ENCODE results near the gene FTO.
A peak's percentile ranks its signal among the peaks of the same experiment; 100 is the strongest.
"Not testable (repeated sequence)": the region's sequence is repeated elsewhere in the genome, so short reads cannot be mapped to it uniquely, and the experiment has no call there.

The FTO gene

DNA sequence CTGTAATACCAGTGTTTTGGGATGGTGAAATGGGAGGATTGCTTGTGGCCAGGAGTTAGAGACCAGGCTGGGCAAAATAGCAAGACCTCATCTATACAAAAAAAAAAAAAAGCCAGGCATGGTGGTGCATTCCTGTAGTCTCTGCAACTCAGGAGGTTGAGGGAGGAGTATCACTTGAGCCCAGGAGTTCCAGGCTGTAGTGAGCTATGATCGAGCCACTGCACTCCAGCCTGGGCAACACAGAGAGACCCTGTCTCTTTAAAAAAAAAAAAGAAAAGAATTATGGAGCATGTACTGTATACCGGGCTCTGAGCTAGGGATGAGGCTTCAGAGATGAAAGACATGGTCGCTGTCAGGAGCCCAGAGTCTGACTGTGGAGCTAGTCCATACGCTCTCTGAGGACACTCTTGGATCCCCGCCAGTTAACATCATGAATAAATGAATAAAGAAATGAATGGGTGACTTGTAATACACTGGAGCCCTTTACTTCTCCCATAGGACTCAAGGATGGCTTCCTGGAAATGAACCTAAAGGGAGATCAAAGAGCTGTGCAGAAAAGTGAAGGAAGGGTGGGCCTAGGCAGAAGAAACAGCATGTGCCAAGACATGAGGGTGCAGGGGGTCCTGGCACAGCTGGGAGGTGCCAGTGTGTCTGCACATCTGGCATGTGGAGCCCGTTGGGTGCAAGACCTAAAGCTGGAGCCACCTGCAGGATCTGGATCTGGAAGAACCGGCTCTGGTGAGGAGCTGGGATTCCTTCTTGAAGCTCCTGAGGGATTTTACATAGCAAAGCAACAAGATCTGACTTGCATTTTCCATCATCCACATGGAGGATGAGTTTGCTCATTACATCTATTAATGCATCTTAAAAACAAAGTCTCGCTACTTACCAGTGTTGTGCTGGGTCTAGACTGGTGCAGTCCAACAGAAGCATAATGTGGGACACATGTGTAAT, 462.2 kb downstream of the FTO start:
- DNase-seq = no peak

- DNase-seq = no peak
These were observed 465.2 kb downstream of the FTO start for GRCh38 chr16:54169112-54169511.

GRCh38 chr16:54171626-54172537, 467.9 kb downstream of the FTO start:
- no peak for DNase-seq

DNA sequence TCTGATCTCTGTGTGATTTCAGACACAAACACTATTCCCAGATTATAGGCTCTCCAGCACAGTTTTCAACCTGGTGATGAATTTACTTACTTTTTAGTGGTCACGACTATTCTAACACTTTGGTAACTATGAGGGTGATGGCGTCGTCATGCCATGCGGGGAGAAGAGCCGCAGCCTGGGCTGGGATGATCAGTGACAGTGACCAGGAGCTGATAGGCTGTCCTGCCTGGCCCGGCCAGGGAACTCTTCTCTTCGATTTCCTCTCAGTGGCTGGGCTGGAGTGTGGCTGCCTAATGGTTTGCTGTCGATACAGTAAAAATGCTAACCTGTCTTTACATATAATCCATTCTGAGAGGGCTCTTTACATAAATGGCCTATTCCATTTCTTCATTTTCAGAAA, 469.5 kb downstream of the FTO start:
- no peak for DNase-seq

DNA sequence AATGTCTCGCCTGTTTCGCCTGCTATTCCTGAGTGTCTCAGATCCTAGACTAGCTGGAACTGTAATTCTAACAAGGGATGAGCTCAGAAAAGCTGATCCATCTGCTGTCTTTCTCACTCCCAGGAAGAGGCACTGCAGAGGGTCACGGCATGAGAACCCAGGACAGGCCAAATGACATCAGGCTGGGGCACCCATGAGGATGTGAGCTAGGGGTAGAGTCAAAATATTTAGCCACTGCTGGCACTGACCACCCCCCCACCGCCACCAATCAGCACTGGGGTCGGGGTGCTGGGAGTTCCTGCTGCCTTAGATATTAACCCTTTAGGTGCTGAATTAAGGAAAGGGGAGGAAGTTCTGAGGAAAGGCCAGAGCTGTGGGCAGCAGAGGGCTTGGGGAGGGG, 470.2 kb downstream of the FTO start:
- DNase-seq = peak in 1 of 2 experiments; percentile 36

GRCh38 chr16:54174750-54175149, 470.8 kb downstream of the FTO start:
- DNase-seq = no peak

GRCh38 chr16:54175169-54175551, 471.2 kb downstream of the FTO start:
- no peak for DNase-seq

DNA sequence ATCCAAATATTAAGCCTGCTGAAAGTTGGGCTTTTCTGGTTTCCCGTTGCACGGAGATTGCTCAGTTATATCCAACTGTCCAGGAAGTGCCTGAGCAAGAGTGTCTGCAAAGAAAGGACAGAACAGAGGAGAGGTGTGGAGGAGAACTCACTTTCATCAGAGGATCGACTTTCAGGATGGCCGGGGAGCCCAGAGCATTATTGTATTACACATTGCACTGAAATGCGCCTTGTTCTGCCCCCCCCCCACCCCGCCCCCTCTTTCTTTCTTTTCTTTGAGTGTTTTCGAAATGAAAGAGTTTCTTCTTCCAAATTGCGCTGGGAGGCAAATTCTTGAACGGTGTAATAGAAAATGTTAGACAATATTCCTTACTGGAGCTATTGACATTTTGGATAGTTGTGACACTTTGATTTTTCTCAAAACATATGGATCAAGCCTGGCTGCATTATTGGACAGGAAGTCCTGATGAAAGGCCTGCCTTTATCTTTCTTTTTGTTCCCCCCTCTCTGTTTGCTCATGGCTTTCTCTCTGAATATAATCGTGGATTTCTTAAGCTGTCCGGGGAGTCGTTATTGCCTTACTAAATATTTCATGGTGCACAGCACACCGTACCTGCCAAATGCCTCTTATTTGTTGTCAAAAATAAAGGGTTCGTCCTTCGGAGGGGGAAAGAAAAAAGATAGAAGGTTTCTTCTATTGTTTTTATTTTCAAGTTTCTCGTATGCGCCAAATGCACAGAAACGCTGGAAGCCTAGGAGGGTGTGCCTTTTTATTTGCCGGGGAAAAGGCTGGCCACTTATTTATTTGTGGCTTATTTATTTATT, 471.8 kb downstream of the FTO start:
- DNase-seq = no peak

DNA sequence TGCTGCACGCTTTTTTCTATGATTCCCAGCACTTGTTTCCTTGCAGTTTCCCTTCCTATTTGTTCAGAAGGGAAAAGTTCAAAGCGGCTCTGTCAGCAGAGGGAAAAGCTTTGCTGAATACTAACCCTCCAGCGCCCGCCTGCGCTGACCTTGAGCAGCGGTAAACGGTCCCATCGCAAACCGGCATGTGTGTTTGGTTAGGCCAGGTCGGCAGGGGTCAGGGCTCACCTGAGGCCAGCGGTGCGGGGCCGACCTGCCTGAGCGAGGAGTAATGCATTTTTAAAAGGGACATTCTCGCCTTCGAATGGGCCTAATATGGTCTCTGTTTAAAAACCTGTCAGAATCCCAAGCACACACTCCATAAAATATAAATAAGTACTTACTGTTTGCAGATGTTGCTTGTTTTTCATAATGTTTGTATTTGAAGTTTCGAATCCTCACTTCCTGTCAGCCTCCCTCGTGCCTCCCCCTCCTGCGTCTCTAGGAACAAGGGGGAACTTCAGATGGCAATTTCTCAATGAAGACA, 472.5 kb downstream of the FTO start:
- no peak for DNase-seq

DNA sequence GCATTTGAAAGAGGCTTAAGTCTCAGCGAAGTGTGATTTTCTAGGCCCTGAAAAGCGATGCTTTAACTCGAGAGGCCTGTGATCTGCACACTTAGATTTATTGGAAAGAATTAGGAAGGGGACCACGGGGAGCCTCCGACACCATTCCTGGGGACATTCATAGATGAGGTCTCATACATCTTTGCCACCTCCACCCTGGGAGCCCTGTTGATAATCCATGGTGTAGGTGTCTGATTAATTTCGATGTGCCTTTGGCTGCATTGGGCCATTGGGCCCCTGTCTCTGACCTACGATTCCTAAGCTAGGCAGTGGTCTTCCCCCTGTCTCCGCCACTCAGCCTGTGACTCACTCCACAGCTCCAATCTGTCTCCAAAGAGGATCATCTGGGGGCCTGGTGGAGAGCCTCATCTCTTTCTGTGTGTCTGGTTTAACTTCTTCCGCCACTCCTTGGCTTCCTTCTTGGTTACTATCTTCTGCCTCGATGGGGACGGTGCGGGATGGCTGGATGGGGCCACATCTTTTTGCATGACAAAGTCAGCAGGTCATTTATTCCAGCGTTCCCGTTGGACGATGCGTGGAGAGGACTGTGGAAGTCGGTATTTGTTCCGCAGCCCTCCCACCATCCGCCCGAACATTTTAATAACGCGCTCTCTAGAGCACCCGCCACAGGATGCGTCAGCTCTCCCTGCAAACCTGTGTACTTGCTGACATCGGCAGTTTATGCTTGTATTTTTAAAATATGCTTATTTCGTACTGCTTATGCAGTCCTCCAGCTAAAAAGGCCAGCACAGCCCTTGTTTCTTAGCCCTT, 473.3 kb downstream of the FTO start:
- DNase-seq = no peak

DNA sequence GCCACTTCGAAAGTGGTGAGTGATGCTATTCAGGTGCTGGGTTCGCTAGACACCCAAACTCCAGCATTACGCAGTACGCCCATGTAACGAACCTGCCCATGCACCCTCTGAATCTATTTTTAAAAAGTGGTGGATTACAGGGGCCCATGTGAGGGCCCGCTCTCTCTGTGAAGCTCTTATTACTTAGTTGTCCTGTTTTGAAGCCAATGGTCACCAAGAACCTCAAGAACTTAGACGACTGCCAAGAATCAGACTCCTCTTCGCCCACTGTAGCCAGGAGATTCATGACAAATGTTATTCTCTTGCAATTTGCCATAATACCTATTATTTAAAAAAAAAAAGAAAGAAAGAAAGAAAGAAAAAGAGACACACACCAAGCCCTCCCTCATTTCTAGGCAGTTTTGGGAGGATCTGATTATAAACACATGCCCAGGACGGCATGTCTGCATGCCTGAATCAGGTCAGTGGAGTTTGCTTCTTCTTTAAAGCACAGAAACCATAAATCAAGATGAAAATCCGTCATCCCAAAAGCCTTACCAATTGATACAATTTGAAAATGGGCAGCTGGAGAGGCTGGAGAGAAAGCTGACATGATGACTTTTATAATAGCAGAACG, 474.0 kb downstream of the FTO start:
- no peak for DNase-seq

- DNase-seq = no peak
These were observed 474.6 kb downstream of the FTO start for GRCh38 chr16:54178478-54178976.

GRCh38 chr16:54180421-54181359, 476.7 kb downstream of the FTO start:
- DNase-seq = no peak

GRCh38 chr16:54181683-54182329, 477.9 kb downstream of the FTO start:
- not testable (repeated sequence) for DNase-seq

GRCh38 chr16:54185045-54185444, 481.1 kb downstream of the FTO start:
- no peak for DNase-seq

DNA sequence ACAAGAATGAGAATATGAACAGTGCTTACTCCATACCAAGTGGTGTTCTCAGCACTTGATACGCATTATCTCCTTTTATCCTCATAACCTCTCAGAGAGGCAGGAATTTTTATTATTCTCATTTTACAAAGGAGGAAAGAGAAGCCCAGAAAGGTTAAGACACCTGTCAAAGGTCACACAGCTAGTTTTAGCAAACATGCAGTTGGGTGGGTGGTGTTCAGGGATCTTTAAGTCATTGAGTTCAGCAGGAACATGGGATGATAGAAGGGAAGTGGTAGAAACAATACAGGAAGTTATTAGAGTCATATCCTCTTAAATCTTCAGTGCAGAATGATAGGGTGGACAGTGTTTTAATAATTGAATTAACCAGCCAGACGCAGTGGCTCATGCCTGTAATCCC, 487.2 kb downstream of the FTO start:
- no peak for DNase-seq

GRCh38 chr16:54191592-54191991, 487.6 kb downstream of the FTO start:
- no peak for DNase-seq

DNA sequence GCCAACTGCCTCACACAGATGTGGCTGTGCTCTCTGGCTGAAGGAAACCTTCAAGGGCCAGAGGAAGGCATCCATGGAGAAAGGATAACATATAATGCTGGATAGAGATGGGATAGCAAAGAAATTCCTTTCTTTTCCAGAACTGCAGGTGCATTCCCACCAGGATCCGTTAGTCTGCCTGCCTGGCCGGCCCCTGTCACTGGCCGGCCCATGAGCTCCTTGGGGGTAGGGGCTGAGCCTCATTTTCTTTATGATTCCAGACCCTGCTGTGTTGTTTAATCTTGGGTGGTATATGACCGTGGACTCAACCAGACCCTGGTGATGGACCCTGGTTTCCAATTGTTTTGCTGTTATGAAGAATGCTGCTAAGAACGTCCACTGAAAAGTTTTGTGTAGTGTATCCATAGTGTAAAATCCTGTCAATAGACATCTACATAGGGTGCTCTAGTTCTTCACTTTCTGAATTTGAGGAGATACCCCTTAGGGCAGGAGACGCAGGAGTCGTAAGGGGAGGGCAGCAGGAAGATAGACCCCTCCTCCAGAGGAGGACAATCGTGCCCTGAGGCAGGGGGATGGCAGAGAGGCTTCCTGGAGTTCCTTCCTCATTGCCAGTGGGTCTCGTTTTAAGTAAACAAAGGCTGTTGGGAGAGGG, 489.2 kb downstream of the FTO start:
- DNase-seq = no peak
